SIG-M5 (cell line): ENCODE results near the gene EPS8L1.

Source experiments
- DNase-seq: peaks from one replicate; lab custom pipeline; 2025; lab: John Stamatoyannopoulos, UW

EPS8L1 gene

DNA sequence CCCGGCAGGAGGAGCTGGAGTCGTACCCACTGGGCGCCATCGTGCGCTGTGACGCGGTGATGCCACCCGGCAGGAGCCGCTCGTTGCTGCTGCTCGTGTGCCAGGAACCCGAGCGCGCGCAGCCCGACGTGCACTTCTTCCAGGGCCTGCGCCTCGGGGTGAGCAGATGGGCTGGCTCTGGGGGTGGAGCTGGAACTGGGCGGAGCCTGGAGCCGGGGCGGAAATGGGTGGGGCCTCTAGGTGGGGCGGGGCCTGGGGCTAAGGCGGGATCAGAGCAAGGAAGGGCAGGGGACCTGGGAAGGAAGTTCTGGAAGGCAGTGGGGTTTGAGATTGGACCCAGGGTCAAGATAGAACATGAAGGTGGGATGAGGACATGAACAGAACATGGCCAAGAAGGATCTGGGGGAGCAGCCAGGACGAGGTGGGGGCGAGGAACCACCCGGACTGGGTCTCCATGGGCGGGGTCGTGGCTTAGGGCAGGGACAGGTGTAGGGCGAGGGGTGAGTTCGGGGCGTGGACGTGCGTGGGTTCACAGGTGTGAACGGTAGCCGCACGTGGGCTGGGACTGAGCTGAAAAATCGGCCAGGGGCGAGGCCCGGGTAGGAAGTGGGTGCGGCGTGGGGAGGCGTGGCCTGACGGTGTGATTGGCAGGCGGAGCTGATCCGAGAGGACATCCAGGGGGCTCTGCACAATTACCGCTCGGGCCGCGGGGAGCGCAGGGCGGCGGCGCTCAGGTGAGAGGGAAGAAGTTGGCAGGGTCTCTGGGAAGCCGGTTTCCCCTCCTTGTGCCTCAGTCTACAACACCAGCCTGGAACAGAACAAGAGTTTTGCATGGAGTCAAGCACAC, 4.7 kb downstream of the EPS8L1 start:
- DNase-seq, result no peak

DNA sequence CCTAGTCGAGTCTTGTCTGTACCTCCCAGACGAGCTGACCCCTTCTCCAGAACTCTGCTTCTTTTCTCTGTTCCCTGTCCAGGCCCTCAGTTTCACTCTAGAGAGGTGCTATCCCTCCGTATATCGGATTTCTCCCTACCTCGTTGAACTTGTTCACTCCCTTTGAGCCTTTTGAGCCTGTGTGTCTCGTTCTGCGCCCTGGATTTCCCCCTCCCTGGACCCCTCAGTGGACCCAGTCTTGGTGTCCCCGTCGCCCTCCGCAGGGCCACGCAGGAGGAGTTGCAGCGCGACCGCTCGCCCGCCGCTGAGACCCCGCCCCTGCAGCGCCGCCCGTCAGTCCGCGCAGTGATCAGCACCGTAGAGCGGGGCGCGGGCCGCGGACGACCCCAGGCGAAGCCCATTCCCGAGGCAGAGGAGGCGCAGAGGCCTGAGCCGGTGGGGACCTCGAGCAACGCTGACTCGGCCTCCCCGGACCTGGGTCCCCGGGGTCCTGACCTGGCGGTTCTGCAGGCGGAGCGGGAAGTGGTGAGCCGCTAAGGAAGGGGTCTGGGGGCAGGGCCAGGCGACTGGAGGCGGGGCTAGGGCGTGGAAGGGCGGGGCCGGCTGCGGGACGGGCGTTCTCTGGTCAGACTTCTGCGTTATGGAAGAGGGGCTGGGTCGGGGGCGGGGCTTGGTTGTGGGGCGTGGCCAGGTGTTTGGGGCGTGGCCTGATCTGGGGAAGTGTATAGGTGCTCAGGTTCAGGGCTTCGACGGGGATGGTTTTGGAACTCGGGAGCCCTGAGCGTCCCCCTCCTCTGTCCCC, 5.5 kb downstream of the EPS8L1 start:
- peak; percentile 15 for DNase-seq

DNA sequence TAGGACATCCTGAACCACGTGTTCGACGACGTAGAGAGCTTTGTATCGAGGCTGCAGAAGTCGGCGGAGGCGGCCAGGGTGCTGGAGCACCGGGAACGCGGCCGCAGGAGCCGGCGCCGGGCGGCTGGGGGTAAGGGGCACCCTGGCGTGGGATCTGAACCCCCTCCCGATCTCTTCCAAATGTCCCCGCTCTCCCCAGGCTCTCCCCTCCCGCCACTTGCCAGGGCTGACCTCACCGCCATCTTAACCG, 6.0 kb downstream of the EPS8L1 start:
- DNase-seq, result no peak

DNA sequence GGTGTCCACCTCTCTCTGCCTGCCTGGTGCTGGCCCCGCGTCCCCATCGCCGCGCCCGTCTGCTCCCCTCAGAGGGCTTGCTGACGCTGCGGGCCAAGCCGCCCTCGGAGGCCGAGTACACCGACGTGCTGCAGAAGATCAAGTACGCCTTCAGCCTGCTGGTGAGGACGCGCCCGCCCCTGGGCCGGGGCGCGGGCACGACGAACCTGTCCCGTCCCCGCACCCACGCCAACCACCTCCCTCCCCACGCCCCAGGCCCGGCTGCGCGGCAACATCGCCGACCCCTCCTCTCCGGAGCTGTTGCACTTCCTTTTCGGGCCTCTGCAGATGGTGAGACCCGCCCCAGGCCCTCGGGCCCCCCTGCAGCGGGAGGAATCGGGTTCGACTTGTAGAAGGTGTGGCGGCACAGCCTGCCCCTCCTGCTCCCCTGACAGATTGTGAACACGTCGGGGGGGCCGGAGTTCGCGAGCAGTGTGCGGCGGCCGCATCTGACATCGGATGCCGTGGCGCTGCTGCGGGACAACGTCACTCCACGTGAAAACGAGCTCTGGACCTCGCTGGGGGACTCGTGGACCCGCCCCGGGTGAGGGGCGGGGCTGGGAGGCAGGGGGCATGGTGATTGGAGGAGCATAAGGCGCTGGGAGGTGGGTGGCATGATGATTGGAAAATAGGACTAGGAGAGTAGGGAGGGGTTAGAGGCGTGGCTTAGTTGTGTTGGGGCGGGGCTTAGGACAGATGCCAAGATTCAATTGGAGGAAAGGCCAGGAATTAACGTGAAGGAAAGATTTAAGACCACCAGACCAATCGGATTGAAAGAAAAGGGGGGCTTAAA, 6.6 kb downstream of the EPS8L1 start:
- no peak for DNase-seq

DNA sequence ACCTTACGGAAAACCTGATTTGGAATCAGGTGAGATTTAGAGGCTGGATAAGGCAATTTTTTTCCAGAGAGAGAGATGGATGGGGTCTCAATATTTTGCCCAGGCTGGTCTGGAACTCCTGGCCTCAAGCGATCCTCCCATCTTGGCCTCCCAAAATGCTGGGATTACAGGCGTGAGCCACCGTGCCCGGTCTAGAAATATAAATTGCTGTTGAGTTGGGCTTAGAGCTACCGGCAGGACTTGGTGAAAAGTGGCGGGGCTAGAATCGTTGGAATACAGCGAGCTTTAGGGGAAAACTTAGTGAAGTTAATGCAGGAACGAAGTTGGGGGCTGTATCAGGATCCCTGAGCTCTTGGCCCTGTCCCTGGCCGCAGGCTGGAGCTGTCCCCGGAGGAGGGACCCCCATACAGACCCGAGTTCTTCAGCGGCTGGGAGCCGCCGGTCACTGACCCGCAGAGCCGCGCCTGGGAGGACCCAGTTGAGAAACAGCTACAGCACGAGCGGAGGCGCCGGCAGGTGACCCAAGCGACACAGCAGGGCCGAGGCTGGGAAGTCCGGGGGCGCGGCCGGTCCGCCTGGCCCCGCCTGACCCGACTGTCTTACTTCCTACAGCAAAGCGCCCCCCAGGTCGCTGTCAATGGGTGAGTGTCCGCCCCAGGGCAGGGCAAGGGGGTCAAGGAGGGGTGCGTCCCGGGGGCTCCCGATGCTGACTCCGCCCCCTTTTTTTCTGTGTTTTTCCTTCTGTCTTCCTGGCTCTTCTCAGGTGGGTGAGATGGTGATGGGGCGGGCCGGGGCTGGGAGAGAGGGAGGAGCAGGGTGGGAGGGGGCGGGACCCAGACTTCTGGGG, 7.6 kb downstream of the EPS8L1 start:
- DNase-seq, result no peak

DNA sequence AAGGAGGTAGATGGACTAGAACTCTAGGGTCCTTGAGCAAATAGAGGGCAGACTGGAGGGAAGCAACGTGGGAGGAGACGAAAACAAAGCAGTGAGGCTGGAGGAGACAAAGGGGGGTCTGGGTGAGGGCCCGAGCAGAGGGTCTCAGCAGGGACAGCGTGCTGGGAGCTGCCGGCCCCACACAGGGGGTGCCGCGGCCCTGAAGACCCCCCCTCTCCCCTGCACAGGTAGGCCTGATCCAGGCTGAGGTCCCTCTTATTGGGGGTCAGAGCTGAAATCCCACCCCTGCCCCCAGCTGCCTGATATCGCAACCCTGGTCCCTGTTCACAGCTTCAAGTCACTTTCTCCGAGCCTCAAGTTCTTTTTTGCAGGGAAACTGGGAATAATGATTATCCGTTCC, 8.7 kb downstream of the EPS8L1 start:
- DNase-seq, result no peak

DNA sequence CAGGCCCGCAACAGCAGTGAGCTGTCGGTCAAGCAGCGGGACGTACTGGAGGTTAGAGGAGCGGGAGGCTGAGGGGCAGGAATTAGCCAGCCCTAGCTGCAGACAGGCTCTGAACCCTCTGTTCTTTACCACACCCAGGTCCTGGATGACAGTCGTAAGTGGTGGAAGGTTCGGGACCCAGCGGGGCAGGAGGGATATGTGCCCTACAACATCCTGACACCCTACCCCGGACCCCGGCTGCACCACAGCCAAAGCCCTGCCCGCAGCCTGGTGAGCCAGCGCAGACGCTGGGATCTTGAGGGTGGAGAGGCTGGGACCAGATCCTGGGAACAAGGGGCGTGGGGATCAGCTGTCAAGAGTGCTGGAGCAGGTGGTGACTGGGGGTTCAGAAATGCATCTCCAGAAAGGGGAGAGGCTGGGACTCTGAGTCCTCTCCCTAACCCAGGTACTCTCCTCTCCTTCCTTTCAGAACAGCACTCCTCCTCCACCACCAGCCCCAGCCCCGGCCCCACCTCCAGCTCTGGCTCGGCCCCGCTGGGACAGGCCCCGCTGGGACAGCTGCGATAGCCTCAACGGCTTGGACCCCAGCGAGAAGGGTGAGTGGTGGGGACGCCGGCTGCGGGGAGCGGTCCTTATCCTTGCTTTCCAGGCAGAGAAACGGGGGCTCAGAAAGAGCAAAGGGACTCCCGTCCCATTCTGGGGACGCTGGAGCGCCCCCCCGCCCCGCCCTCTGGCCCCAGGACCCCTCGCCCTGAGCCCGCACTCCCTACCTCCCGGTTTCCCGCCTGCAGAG, 10.4 kb downstream of the EPS8L1 start:
- no peak for DNase-seq

DNA sequence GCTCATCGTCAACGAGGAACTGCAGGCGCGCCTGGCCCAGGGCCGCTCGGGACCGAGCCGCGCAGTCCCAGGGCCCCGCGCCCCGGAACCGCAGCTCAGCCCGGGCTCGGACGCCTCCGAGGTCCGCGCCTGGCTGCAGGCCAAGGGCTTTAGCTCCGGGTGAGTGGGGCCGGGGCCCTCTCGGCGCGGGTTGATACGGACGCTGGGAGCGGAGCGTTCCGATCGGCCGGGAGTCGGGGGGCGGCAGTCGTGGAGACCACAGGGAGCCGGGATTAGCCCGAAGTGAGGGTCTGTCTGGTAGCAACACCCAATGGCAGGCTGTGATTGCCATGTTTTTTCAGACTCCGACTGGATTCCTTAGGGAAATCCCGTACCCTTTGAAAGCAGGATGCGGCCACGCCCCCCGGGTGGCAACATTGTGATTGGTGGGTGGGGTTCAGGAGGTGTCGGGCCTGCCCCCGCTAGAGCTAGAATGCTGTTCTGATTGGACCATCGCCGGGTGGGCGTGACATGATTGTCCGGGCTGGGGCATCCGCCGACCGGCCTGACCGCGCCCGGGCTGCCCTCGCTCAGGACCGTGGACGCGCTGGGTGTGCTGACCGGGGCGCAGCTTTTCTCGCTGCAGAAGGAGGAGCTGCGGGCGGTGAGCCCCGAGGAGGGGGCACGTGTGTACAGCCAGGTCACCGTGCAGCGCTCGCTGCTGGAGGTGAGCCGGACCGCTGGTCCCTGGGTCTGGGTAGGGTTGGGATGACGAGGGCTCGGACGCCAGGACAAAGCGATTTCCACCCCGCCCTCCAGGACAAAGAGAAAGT, 11.3 kb downstream of the EPS8L1 start:
- no peak for DNase-seq

DNA sequence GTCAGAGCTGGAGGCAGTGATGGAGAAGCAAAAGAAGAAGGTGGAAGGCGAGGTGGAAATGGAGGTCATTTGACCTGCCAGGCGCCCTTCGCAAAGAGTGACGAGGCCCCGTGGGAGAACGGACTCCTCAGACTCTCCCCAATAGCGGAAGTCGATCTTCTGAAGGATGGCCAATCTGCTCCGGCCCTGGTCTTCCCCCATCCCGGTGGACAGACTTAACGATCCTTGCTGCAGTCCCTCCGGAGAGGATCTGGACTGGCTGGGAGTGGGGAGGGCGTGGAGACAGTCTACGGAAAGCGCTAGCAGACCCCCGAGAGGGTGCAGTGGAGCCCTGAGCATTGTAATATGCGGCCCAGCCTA, 11.9 kb downstream of the EPS8L1 start:
- no peak for DNase-seq

DNA sequence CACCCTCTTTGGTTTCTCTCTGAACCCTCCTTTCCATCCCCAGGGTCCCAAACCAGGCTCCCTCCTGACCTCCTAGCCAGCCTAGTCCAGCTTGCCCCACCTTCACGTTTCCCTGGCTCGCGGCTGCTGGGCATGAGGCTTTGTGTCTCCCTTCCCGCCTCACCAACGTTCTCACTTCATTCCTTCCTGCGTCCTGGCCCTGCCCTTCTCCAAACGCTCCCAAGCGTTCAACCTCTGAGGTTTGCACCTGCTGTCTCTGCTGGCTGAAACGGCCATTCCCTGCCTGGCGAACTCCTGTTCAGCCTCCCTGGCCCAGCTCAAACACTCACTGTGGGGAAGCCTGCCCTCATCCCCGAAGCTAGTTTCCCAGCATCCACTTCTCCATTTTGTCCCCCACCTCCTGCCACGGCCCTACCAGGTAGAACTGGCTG, 12.4 kb downstream of the EPS8L1 start:
- DNase-seq, result no peak

DNA sequence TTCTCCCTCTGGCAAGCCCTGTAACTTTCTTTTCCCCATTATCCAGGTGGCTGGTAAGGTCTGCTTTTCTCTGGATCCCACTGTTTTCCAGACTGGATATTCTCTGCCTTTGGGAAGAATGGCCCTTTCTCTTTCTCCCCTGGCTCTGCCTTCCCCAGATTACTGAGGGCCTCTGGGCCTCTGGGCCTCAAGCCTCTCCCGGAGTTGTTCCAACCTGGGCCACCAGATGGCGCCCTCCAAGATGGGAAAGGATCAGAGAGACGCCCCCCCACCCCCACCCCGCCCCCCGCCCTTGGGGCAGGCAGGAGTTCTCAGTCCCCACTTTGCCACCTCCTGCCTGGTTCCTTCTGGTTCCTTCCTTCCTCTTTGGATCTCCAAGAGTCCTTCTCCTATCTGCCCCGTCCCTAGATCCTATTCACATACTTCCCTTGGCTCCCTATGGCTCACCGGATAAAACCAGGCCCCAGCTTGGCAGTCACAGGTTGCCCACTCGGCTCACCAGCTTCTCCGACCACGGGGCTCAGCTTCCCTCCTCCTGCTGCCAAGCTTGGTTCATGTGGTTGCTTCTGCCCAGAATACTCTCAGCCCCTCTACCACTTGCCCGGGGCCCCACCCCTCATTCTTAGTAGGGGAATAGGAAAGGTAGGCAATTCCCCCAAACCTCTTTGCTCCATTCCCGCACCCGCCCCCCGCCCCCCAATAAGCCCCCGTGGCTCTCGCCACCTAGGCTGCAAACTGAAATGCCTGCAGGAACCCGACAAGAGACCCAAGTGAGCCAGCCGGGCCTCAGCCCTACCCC, 13.1 kb downstream of the EPS8L1 start:
- no peak for DNase-seq

DNA sequence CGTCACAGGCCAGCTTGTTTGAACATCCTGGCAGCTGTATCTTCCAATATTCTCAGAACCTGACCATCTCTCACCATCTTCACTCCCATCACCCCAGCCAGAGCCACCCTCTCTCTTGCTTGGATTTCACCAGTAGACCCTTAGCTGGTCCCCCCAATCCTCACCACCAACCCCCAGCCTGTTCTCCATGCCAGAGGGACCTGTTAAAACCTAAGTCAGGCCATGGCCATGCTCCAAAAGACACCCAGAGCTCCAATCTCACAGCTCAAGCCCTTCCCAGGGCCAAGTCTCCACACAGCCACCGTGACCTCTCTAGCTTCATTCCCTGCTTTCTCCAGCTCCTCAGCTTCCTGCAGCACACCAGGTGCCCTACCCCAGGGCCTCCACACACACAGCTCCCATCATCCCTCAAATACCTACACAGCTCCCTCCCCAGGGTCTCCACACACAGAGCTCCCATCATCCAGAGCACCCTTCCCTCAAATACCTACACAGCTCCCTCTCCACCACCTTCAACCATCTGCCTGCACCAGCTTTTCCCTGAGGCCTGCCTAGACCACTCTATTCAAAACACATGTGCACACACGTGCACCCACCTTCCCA, 13.8 kb downstream of the EPS8L1 start:
- DNase-seq, result no peak

DNA sequence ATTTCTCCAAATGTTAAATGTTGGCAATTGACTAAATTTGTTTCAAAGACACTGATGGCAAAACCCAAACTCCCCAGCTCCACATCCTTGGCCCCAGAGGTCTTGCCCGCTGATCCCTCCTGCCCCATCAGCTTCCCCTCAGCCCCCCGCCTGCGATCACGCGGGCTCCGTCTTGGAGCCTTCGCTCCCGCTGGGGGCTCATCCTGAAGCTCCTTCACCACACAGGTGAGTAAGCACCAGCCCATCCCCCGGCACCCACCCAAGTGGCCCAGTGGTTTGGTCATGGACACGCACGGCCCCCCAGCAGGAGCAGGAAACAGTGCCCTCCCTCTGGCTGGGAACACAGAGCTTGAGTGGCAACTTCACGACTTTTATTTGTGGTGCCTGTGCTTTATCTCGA, 14.9 kb downstream of the EPS8L1 start:
- DNase-seq, result no peak

DNA sequence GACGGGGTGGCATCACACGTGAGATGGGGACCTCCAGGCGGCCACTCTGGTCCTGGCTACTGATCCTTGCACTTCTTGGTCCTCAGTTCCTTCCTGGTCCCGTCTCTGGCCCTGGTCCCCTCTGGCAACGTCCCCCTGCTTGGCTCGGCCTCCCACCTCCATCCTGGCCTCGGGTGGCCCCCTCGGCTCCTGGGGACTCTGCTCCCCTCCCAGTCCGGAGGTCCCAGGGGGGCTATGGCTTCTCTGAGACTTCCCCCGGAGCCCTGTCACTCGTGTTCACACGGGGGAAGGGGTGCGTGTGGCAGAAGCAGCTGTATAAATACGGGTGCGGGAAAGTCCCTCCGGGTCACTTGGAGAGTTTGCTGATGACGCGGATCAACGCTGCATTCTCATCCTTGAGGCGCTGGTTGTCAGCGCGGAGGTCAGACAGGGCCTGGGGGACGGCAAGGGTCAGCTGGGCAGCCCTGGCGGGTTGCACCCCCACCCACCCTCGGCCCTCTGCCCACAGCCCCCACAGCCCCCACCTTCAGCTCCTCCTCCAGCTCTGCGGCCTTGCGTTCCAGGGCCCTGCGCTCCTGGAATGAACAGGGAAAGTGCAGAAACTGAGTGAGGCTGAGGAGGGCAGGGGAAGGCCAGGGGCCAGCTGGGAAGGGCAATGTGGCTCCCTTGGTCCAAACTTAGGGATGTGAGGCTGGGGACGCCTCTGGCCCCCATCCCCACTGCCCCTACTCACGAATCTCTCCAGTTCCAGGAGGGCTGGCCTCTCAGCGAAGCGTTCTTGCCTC, 15.6 kb downstream of the EPS8L1 start:
- DNase-seq, result no peak

DNA sequence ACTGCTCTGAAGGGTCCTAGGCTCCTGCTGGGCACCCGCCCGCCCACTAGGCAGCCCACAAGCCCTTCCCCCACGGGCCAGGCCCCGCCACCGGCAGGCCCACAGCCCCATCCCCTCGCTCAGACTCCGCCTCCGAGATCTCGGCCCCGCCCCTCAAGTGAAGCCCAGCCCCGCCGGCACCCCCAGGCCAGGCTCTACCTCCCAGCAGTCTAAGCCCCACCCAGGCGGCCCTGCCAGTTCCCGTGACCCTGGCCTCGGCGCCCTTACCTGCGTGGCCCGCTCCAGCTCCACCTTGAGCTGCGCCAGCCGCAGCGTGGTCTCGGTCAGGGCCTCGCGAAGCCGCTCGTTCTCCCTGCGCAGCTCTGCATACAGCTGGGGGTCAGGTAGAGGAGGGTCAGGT, 16.3 kb downstream of the EPS8L1 start:
- no peak for DNase-seq

DNA sequence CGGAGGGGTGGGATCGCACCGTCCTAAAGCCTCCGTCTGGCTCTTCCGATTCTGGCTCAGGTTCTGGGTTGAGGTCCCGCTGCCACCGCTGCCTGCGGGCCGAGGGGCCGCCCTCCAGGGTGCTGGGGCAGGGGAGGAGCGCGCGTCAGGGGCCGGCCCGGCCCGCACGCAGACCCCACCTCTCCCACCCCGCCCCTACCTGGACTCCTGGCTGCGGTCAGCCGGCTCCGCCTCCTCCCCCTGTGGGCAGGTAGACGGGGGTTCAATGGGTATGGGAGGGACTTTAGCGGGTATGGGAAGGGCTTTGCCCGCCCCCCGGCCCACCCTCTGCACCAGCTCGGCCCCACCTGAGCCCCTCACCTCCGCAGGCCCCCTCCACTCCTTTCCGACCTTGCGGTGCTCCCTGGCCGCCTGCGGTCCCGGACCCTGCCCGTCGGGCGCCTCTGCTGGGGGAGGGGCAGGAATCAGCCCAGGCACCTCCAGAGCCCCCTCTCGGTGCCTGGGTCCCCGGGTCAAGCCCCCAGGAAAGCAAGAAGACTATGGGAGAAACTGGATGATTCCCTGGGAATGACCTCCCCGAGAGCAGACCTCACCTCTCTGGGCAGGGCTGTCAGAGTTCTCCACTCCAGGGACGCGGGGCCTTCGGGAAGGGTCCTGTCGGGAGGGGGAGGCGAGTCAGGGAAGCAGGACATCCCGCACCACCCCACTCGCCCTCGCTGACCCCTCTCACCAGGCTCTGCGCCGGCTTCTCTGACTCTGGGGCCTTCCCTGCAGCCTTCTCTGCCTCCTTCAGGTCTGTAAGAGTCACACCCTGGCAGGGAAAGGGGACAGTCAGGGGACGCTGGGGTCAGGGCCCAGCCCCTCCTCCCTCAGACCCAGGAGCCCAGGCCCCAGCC, 17.0 kb downstream of the EPS8L1 start:
- DNase-seq, result no peak
